SK-N-SH (cell line): ENCODE data around the gene SSTR1. TPM values are rescaled to one million over a fixed set of nuclear protein-coding genes. Genes with fewer than 3 reads are reported as not detected.

Experiments used
- CTCF ChIA-PET: fragments of 300-600, 350-600 bp; formaldehyde crosslinking; extraction: SDS; loops from one replicate; lab custom pipeline; 2021; lab: Yijun Ruan, JAX
- POLR2A ChIA-PET: fragments of 350-600 bp; sonication (Branson Sonifier 250); formaldehyde crosslinking; extraction: SDS; loops from one replicate; lab custom pipeline; 2020; ENCODE audit warnings: antibody characterized with exemption, inconsistent platforms; lab: Yijun Ruan, JAX
- DNase-seq: peaks from one replicate; pipeline ENCODE4 v3.0.0; 2012
- H2AFZ ChIP-seq: fragments of 200-600 bp; sonication (generic); 2 replicates; pipeline ENCODE4 v1.8.1; 2016; ENCODE audit warnings: antibody characterized with exemption, mild to moderate bottlenecking, low read depth
- H3F3A ChIP-seq: fragments of 200-600 bp; sonication (generic); replicated peaks from 2 replicates; pipeline ENCODE3; 2016; ENCODE audit warnings: antibody characterized with exemption, mild to moderate bottlenecking; ENCODE audit not compliant: insufficient read depth
- H3K27ac ChIP-seq, 2 experiments: fragments of 200-500 bp in 1 of 2; fragments of 200-600 bp in 1 of 2; sonication (Bioruptor generic) in 1 of 2; sonication (generic), shearing (Covaris generic) in 1 of 2; 2 replicates each; pipeline versions ENCODE4 v1.5.1 to v1.6.1; 2014 to 2016; ENCODE audit warnings: low read depth in 2 of 2, inconsistent platforms in 1 of 2, low read length in 1 of 2, mild to moderate bottlenecking in 1 of 2, mixed read lengths in 1 of 2
- H3K27me3 ChIP-seq: fragments of 200-600 bp; sonication (generic), shearing (Covaris generic); 2 replicates; pipeline ENCODE4 v1.6.1; 2016; ENCODE audit warnings: mixed run types; ENCODE audit not compliant: insufficient read depth
- H3K36me3 ChIP-seq, 2 experiments: fragments of 200-500 bp in 1 of 2; fragments of 200-600 bp in 1 of 2; sonication (Bioruptor generic) in 1 of 2; sonication (generic) in 1 of 2; replicated peaks in 1 of 2; 2 replicates each; pipeline versions ENCODE3 to v1.5.1; 2014 to 2016; ENCODE audit warnings: low read length in 1 of 2, mild to moderate bottlenecking in 1 of 2; ENCODE audit not compliant: insufficient read depth in 2 of 2, control insufficient read depth in 1 of 2
- H3K4me1 ChIP-seq, 2 experiments: fragments of 200-500 bp in 1 of 2; fragments of 200-600 bp in 1 of 2; sonication (Bioruptor generic) in 1 of 2; sonication (generic), shearing (Covaris generic) in 1 of 2; 2 replicates each; pipeline versions ENCODE4 v1.5.1 to v1.6.1; 2014 to 2016; ENCODE audit warnings: low read depth in 1 of 2, low read length in 1 of 2, mixed run types in 1 of 2; ENCODE audit not compliant: insufficient read depth in 2 of 2, control insufficient read depth in 1 of 2
- H3K4me2 ChIP-seq: fragments of 200-600 bp; sonication (generic), shearing (Covaris generic); 2 replicates; pipeline ENCODE4 v1.6.1; 2017; ENCODE audit warnings: mixed run types
- H3K4me3 ChIP-seq, 2 experiments: fragments of 200-500 bp in 1 of 2; fragments of 200-600 bp in 1 of 2; sonication (Bioruptor generic) in 1 of 2; sonication (generic), shearing (Covaris generic) in 1 of 2; 2 replicates each; pipeline versions ENCODE4 v1.5.1 to v1.8.1; 2014 to 2016; ENCODE audit warnings: low read depth in 2 of 2, inconsistent platforms in 1 of 2, low read length in 1 of 2, mild to moderate bottlenecking in 1 of 2, mixed read lengths in 1 of 2, moderate library complexity in 1 of 2
- H3K79me2 ChIP-seq: fragments of 200-600 bp; sonication (generic); 2 replicates; pipeline ENCODE4 v1.8.1; 2017; ENCODE audit warnings: mild to moderate bottlenecking; ENCODE audit not compliant: insufficient read depth
- H3K9ac ChIP-seq: fragments of 200-600 bp; sonication (generic); 2 replicates; pipeline ENCODE4 v1.6.1; 2017; ENCODE audit warnings: mixed run types
- H3K9me2 ChIP-seq: fragments of 200-600 bp; sonication (generic); 2 replicates; pipeline ENCODE4 v1.6.1; 2017; ENCODE audit warnings: mixed run types
- H3K9me3 ChIP-seq: fragments of 200-600 bp; sonication (generic); 2 replicates; pipeline ENCODE4 v1.6.1; 2017; ENCODE audit warnings: mixed run types, mild to moderate bottlenecking, moderate library complexity
- H4K20me1 ChIP-seq: fragments of 200-600 bp; sonication (generic); 2 replicates; pipeline ENCODE4 v1.6.1; 2017; ENCODE audit warnings: mild to moderate bottlenecking, mixed run types; ENCODE audit not compliant: insufficient read depth
- CTCF ChIP-seq: fragments of 200-600 bp; sonication (generic); IDR thresholded peaks from 2 replicates; pipeline ENCODE4 v1.6.1; 2017; ENCODE audit warnings: antibody characterized with exemption, mild to moderate bottlenecking, moderate library complexity
- ELF1 ChIP-seq: IDR thresholded peaks from 2 replicates; pipeline ENCODE4 v1.4.0; 2012
- FOSL2 ChIP-seq: IDR thresholded peaks from 2 replicates; pipeline ENCODE4 v1.4.0; 2012; ENCODE audit warnings: low read depth, mild to moderate bottlenecking, moderate library complexity, borderline replicate concordance
- GATA2 ChIP-seq: sonication (generic); formaldehyde crosslinking; IDR thresholded peaks from 2 replicates; pipeline ENCODE4 v1.5.0; 2020; ENCODE audit warnings: mild to moderate bottlenecking, missing genetic modification reagents
- IRF3 ChIP-seq: fragments of 150-350 bp; IDR thresholded peaks from 2 replicates; pipeline ENCODE4 v1.6.1; 2016; ENCODE audit warnings: mild to moderate bottlenecking, low read depth, low read length
- JUND ChIP-seq: IDR thresholded peaks from 2 replicates; pipeline ENCODE4 v1.4.0; 2012
- MAX ChIP-seq: IDR thresholded peaks from 2 replicates; pipeline ENCODE4 v1.4.0; 2012; ENCODE audit warnings: low read depth
- MEF2A ChIP-seq: IDR thresholded peaks from 2 replicates; pipeline ENCODE4 v1.4.0; 2012; ENCODE audit warnings: low read depth, borderline replicate concordance
- NFIC ChIP-seq: IDR thresholded peaks from 2 replicates; pipeline ENCODE4 v1.4.0; 2012; ENCODE audit warnings: borderline replicate concordance
- NRF1 ChIP-seq: IDR thresholded peaks from 2 replicates; pipeline ENCODE4 v1.6.1; 2012; ENCODE audit warnings: low read depth, mild to moderate bottlenecking, low read length
- RAD21 ChIP-seq: IDR thresholded peaks from 2 replicates; pipeline ENCODE4 v1.6.1; 2012; ENCODE audit warnings: mild to moderate bottlenecking, low read length
- RXRA ChIP-seq: IDR thresholded peaks from 2 replicates; pipeline ENCODE4 v1.4.0; 2012; ENCODE audit warnings: low read depth, mild to moderate bottlenecking, borderline replicate concordance
- SMC3 ChIP-seq: IDR thresholded peaks from 2 replicates; pipeline ENCODE4 v1.6.1; 2012; ENCODE audit warnings: low read depth, low read length, improper control_type of control experiment
- TAF1 ChIP-seq: IDR thresholded peaks from 2 replicates; pipeline ENCODE4 v1.6.1; 2012; ENCODE audit warnings: low read depth, mild to moderate bottlenecking, low read length, moderate library complexity, borderline replicate concordance
- TCF12 ChIP-seq: IDR thresholded peaks from 2 replicates; pipeline ENCODE4 v1.4.0; 2012
- TEAD4 ChIP-seq: IDR thresholded peaks from 2 replicates; pipeline ENCODE4 v1.4.0; 2012; ENCODE audit warnings: mild to moderate bottlenecking, borderline replicate concordance; ENCODE audit not compliant: insufficient read depth
- USF2 ChIP-seq: fragments of 150-350 bp; IDR thresholded peaks from 2 replicates; pipeline ENCODE4 v1.6.1; 2017; ENCODE audit warnings: antibody characterized with exemption, low read length, low read depth, borderline replicate concordance
- YY1 ChIP-seq: IDR thresholded peaks from 2 replicates; pipeline ENCODE4 v1.4.0; 2012; ENCODE audit warnings: low read depth, mild to moderate bottlenecking
- ZBTB33 ChIP-seq: IDR thresholded peaks from 2 replicates; pipeline ENCODE4 v1.4.0; 2012; ENCODE audit warnings: low read depth, borderline replicate concordance
- WGBS: methylation state at CpG from one replicate; pipeline ENCODE4 v1.1.6; 2017; ENCODE audit warnings: low lambda C conversion rate; 5-methylcytosine and 5-hydroxymethylcytosine counted together
- polyA plus RNA-seq, 3 experiments: library from polyadenylated mRNA; depleted of rRNA; stranded (reverse); fragments of >200 nt; gene quantifications; 2 replicates each; pipeline ENCODE4 v1.2.3, GENCODE V29; 2012

SSTR1 gene
- polyA plus RNA-seq, 1 of the 3 experiments (the other 2 are of a cell fraction): 0.08 TPM

GRCh38 chr14:38256533-38256840, 48.8 kb downstream of the SSTR1 start:
- Histone ChIP-seq H3K27me3 (no peaks in the 10 kb centered on the region; the same call in 1 of the 2 replicates), H3F3A (no peaks in the 10 kb centered on the region), H3K9ac (no peak overlapping the region), H4K20me1 (no peaks in the 10 kb centered on the region), H3K9me3 (no peaks in the 10 kb centered on the region), H3K36me3 (no peaks in the 10 kb centered on the region), H3K27ac (no peak overlapping the region), H3K4me1 (no peaks in the 10 kb centered on the region), H3K9me2 (no peaks in the 10 kb centered on the region), H3K4me2 (no peak overlapping the region), H2AFZ (no peak overlapping the region), H3K4me3 (no peak overlapping the region), H3K79me2 (no peaks in the 10 kb centered on the region)
- no peak for DNase-seq
- POLR2A ChIA-PET: no interaction called here
- CTCF ChIA-PET: no interaction called here
- TF ChIP-seq FOSL2: no peak
- no peak; the same call in 1 of the 2 replicates for TF ChIP-seq CTCF
- no peak for TF ChIP-seq GATA2 (CRISPR knock-in tag)
- no peak for TF ChIP-seq SMC3
- TF ChIP-seq RXRA: no peak
- TF ChIP-seq TAF1: no peak
- TF ChIP-seq NFIC: no peak
- TF ChIP-seq ELF1: no peak
- TF ChIP-seq RAD21: no peak
- TF ChIP-seq NRF1: no peak
- TF ChIP-seq TCF12: no peak
- TF ChIP-seq MEF2A: no peak
- TF ChIP-seq JUND: no peak
- TF ChIP-seq MAX: no peak
- 40% methylated on average over 5 of the region's 5 CpGs for WGBS

- no peak overlapping the region for H3K4me3 ChIP-seq
- 2% methylated on average over 2 of the region's 2 CpGs for WGBS
- no peak overlapping the region for H3K27ac ChIP-seq
- TF ChIP-seq NRF1 (no peak), YY1 (no peak), ELF1 (no peak), ZBTB33 (no peak), JUND (no peak), CTCF (no peak), SMC3 (no peak), USF2 (no peak), RAD21 (no peak), IRF3 (no peak), TEAD4 (no peak)
- no peak overlapping the region for H3K4me2 ChIP-seq
- ChIA-PET POLR2A (no interaction called here), CTCF (no interaction called here)
- no peak overlapping the region for H3K9ac ChIP-seq
- H3K27me3 ChIP-seq: no peaks in the 10 kb centered on the region; the same call in 1 of the 2 replicates
- no peaks in the 10 kb centered on the region for H3K79me2 ChIP-seq
- no peaks in the 10 kb centered on the region for H4K20me1 ChIP-seq
- no peaks in the 10 kb centered on the region for H3F3A ChIP-seq
- H2AFZ ChIP-seq: no peak overlapping the region
- H3K4me1 ChIP-seq: no peaks in the 10 kb centered on the region
- no peaks in the 10 kb centered on the region for H3K9me2 ChIP-seq
- H3K9me3 ChIP-seq: no peaks in the 10 kb centered on the region
- no peaks in the 10 kb centered on the region for H3K36me3 ChIP-seq
- DNase-seq: no peak
Observed at GRCh38 chr14:38257507-38257906, 49.8 kb downstream of the SSTR1 start.
